Measurements from ENCODE around the gene CFAP20DC.

DNA sequence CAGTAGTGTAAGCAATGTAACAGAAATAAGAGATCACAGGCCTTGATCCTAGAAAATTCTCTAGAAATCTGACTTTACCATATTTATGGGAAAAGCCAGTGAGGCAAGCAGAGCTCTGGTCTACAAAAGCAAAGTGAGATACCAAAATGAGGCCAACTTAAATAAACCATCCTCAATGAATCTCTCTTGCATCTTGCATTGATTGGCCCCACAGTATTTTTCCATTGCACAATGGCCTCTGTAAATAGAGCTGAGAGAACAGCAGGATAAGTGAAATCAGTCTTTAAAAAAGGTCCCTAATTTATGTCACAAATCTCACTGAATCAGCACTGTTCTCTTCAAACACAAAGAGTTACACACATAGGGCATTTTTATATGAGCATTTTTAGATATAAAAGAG is 8.9 kb downstream of the CFAP20DC start:
- TF ChIP-seq, protein P1, sequence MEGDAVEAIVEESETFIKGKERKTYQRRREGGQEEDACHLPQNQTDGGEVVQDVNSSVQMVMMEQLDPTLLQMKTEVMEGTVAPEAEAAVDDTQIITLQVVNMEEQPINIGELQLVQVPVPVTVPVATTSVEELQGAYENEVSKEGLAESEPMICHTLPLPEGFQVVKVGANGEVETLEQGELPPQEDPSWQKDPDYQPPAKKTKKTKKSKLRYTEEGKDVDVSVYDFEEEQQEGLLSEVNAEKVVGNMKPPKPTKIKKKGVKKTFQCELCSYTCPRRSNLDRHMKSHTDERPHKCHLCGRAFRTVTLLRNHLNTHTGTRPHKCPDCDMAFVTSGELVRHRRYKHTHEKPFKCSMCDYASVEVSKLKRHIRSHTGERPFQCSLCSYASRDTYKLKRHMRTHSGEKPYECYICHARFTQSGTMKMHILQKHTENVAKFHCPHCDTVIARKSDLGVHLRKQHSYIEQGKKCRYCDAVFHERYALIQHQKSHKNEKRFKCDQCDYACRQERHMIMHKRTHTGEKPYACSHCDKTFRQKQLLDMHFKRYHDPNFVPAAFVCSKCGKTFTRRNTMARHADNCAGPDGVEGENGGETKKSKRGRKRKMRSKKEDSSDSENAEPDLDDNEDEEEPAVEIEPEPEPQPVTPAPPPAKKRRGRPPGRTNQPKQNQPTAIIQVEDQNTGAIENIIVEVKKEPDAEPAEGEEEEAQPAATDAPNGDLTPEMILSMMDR (IDR thresholded peaks at IDR 0.05; ENCODE audit: low read depth, low read length) = no peak
- no peak for TF ChIP-seq EZH2phosphoT487 (IDR thresholded peaks at IDR 0.05; ENCODE audit: low read depth)

All from OCI-LY3 (cell line).